CD14-positive monocyte (primary cell): ENCODE measurements around the gene GPRC5A. TPM values are rescaled to one million over a fixed set of nuclear protein-coding genes. Genes with fewer than 3 reads are reported as not detected.

ENCODE experiments used
- DNase-seq, 3 donors: peaks; one replicate each; pipeline ENCODE4 v3.0.0-alpha.2; 2011 to 2022
- H2AFZ ChIP-seq: 2 replicates; pipeline ENCODE4 v1.6.0; 2012; ENCODE audit warnings: mild to moderate bottlenecking, low read depth, low read length, inconsistent platforms; ENCODE audit not compliant: insufficient read depth, poor library complexity, severe bottlenecking
- H3K27ac ChIP-seq, 2 donors: 1 replicate in 1 of 2; 2 replicates in 1 of 2; pipeline ENCODE4 v1.5.1; 2012 to 2013; ENCODE audit warnings: low read length in 2 of 2, control low read depth in 1 of 2, inconsistent platforms in 1 of 2, low read depth in 1 of 2, mild to moderate bottlenecking in 1 of 2
- H3K27me3 ChIP-seq, 2 donors: one replicate each; pipeline versions ENCODE4 v1.6.0 to v1.6.1; 2011 to 2013; ENCODE audit warnings: low read length in 2 of 2; ENCODE audit not compliant: control insufficient read depth in 2 of 2, insufficient read depth in 2 of 2
- H3K36me3 ChIP-seq, 2 donors: replicated peaks in 1 of 2; 1 replicate in 1 of 2; 2 replicates in 1 of 2; pipeline versions ENCODE4 v1.5.1 to v1.6.1; 2012 to 2013; ENCODE audit warnings: low read length in 2 of 2, control low read depth in 1 of 2, inconsistent platforms in 1 of 2, mild to moderate bottlenecking in 1 of 2; ENCODE audit not compliant: insufficient read depth in 2 of 2, control insufficient read depth in 1 of 2
- H3K4me1 ChIP-seq, 2 donors: 1 replicate in 1 of 2; 2 replicates in 1 of 2; pipeline versions ENCODE4 v1.5.1 to v1.6.1; 2012 to 2013; ENCODE audit warnings: low read length in 2 of 2, control low read depth in 1 of 2, inconsistent platforms in 1 of 2, mild to moderate bottlenecking in 1 of 2, moderate library complexity in 1 of 2; ENCODE audit not compliant: insufficient read depth in 2 of 2, control insufficient read depth in 1 of 2
- H3K4me2 ChIP-seq: replicated peaks from 2 replicates; pipeline ENCODE3; 2012; ENCODE audit warnings: low read length, moderate library complexity, mild to moderate bottlenecking; ENCODE audit not compliant: poor library complexity, severe bottlenecking; ENCODE audit errors: extremely low read depth
- H3K4me3 ChIP-seq, 3 experiments: fragments of 200-600 bp in 1 of 3; sonication (generic) in 1 of 3; replicated peaks in 1 of 3; 1 replicate in 2 of 3; 2 replicates in 1 of 3; pipeline ENCODE4 v1.5.1; 2011 to 2013; ENCODE audit warnings: low read length in 3 of 3, mild to moderate bottlenecking in 3 of 3, control low read depth in 2 of 3, low read depth in 2 of 3, inconsistent platforms in 1 of 3, moderate library complexity in 1 of 3
- H3K79me2 ChIP-seq: 2 replicates; pipeline ENCODE4 v1.6.0; 2012; ENCODE audit warnings: mild to moderate bottlenecking, control low read depth, inconsistent platforms, low read length, moderate library complexity; ENCODE audit not compliant: insufficient read depth
- H3K9ac ChIP-seq: 2 replicates; pipeline ENCODE4 v1.6.0; 2017; ENCODE audit warnings: low read length, mild to moderate bottlenecking; ENCODE audit not compliant: insufficient read depth, poor library complexity, severe bottlenecking
- H3K9me3 ChIP-seq, 2 donors: replicated peaks in 1 of 2; 1 replicate in 1 of 2; 2 replicates in 1 of 2; pipeline versions ENCODE4 v1.5.1 to v1.6.1; 2012 to 2013; ENCODE audit warnings: low read length in 2 of 2, control low read depth in 1 of 2; ENCODE audit not compliant: control insufficient read depth in 1 of 2, insufficient read depth in 1 of 2
- H4K20me1 ChIP-seq: 2 replicates; pipeline ENCODE4 v1.6.0; 2012; ENCODE audit warnings: mild to moderate bottlenecking, low read length, control low read depth, moderate library complexity; ENCODE audit not compliant: insufficient read depth
- H3K27ac Mint-ChIP-seq, 7 donors: one replicate each; pipeline ENCODE4 v1.8.0; 2020; ENCODE audit warnings: mild to moderate bottlenecking in 7 of 7, mixed read lengths in 7 of 7, moderate library complexity in 6 of 7, inconsistent platforms in 2 of 7
- H3K27me3 Mint-ChIP-seq, 3 donors: one replicate each; pipeline ENCODE4 v1.8.0; 2021 to 2022; ENCODE audit warnings: low read depth in 3 of 3, mild to moderate bottlenecking in 3 of 3, mixed read lengths in 3 of 3, moderate library complexity in 3 of 3, inconsistent platforms in 1 of 3
- H3K36me3 Mint-ChIP-seq, 2 donors: one replicate each; pipeline ENCODE4 v1.8.0; 2020; ENCODE audit warnings: mixed read lengths in 2 of 2, inconsistent platforms in 1 of 2, mild to moderate bottlenecking in 1 of 2
- H3K4me1 Mint-ChIP-seq: one replicate; pipeline ENCODE4 v1.8.0; 2020; ENCODE audit warnings: mild to moderate bottlenecking, mixed read lengths
- H3K4me3 Mint-ChIP-seq, 2 donors: one replicate each; pipeline ENCODE4 v1.8.0; 2020; ENCODE audit warnings: mild to moderate bottlenecking in 2 of 2, mixed read lengths in 2 of 2, moderate library complexity in 1 of 2
- H3K9me3 Mint-ChIP-seq, 7 donors: one replicate each; pipeline ENCODE4 v1.8.0; 2020 to 2022; ENCODE audit warnings: mixed read lengths in 7 of 7, mild to moderate bottlenecking in 6 of 7, moderate library complexity in 6 of 7, inconsistent platforms in 2 of 7
- CTCF ChIP-seq: fragments of 200-600 bp; IDR thresholded peaks from one replicate; pipeline ENCODE4 v1.8.0; 2022; ENCODE audit warnings: antibody characterized with exemption, mild to moderate bottlenecking
- WGBS: methylation state at CpG from one replicate; pipeline ENCODE4 v1.1.5; 2013; ENCODE audit warnings: missing lambda C conversion rate; ENCODE audit not compliant: insufficient coverage; 5-methylcytosine and 5-hydroxymethylcytosine counted together
- intact Hi-C, 2 donors: fragments of 100-400 bp; cut with micrococcal nuclease; formaldehyde crosslinking; loops; one replicate each; pipeline versions ENCODE4 v1.15.0 to v1.15.1; 2023
- polyA plus RNA-seq, 3 donors: library from polyadenylated mRNA; depleted of rRNA in 1 of 3; unstranded in 2 of 3; stranded (reverse) in 1 of 3; fragments of 300-500 nt in 2 of 3; fragments of >200 nt in 1 of 3; fragmentation: Illumina TruSeq in 2 of 3; gene quantifications; 1 replicate in 2 of 3; 2 replicates in 1 of 3; pipeline ENCODE4 v1.2.3, GENCODE V29; 2012 to 2021

Gene GPRC5A
- polyA plus RNA-seq, 3 donors: 0.43 TPM; not detected in 2

- Mint-ChIP-seq H3K27ac (peak overlapping the region in 1 of 7 donors; percentile 6), H3K4me1 (peaks cover 20% of the 10 kb centered on the region), H3K27me3 (peaks cover 3 to 10% (median 9%) of the 10 kb centered on the region in 3 donors), H3K36me3 (no peaks in the 10 kb centered on the region), H3K4me3 (no peak overlapping the region), H3K9me3 (no peaks in the 10 kb centered on the region)
- WGBS: 93% methylated on average over 7 of the region's 10 CpGs
- H3K9me3 ChIP-seq: no peaks in the 10 kb centered on the region
- no peaks in the 10 kb centered on the region for H3K27me3 ChIP-seq
- H3K36me3 ChIP-seq: no peaks in the 10 kb centered on the region
- DNase-seq: no peak
- H3K27ac ChIP-seq: no peak overlapping the region
- H4K20me1 ChIP-seq: no peaks in the 10 kb centered on the region
- peak overlapping the region; percentile 74 for H2AFZ ChIP-seq
- TF ChIP-seq CTCF: no peak
- H3K4me1 ChIP-seq: peaks cover 8 to 9% of the 10 kb centered on the region in 2 donors
- H3K4me3 ChIP-seq: no peak overlapping the region
- no peak overlapping the region for H3K4me2 ChIP-seq
- H3K79me2 ChIP-seq: no peaks in the 10 kb centered on the region
- intact Hi-C loops: loop anchor here (5.0 to 10.0 kb wide), 5 partner anchors 67 to 317 kb away; no protein-coding TSS in a partner anchor
- no peak overlapping the region for H3K9ac ChIP-seq
Measured at GRCh38 chr12:12915656-12916055, 24.3 kb downstream of the GPRC5A start.

GRCh38 chr12:12916135-12916944, 25.0 kb downstream of the GPRC5A start:
- H3K36me3 Mint-ChIP-seq: no peaks in the 10 kb centered on the region
- Histone ChIP-seq H2AFZ (peak overlapping the region; percentile 74), H3K4me1 (peaks cover 8 to 9% of the 10 kb centered on the region in 2 donors), H4K20me1 (no peaks in the 10 kb centered on the region), H3K79me2 (no peaks in the 10 kb centered on the region), H3K27me3 (no peaks in the 10 kb centered on the region), H3K4me2 (peak overlapping the region; percentile 43), H3K4me3 (peak overlapping the region in 1 of 3 experiments; percentile 45), H3K36me3 (no peaks in the 10 kb centered on the region), H3K27ac (no peak overlapping the region), H3K9me3 (no peaks in the 10 kb centered on the region), H3K9ac (no peak overlapping the region)
- peak; percentile 92 for TF ChIP-seq CTCF
- peak overlapping the region; percentile 4 to 77 for H3K4me3 Mint-ChIP-seq
- no peak overlapping the region for H3K27ac Mint-ChIP-seq
- intact Hi-C loops: loop anchor here (5.0 to 10.0 kb wide), 5 partner anchors 66 to 316 kb away; no protein-coding TSS in a partner anchor
- no peaks in the 10 kb centered on the region for H3K9me3 Mint-ChIP-seq
- H3K4me1 Mint-ChIP-seq: peaks cover 20% of the 10 kb centered on the region
- peak; percentile 67 to 75 (median 72) for DNase-seq
- peaks cover 0 to 10% (median 6%) of the 10 kb centered on the region in 3 donors for H3K27me3 Mint-ChIP-seq
- 6% methylated on average over 11 of the region's 19 CpGs for WGBS
